Dermis microvascular lymphatic vessel endothelial cell (primary cell): ENCODE data around the gene HS6ST3. TPM values are rescaled to one million over a fixed set of nuclear protein-coding genes. Genes with fewer than 3 reads are reported as not detected.

Experiments
- DNase-seq, 2 donors: peaks; one replicate each; pipeline versions ENCODE4 v3.0.0 to v3.0.0-alpha.2; 2010; ENCODE audit warnings: low read depth in 2 of 2
- total RNA-seq: library from RNA; depleted of rRNA; stranded (reverse); fragments of >200 nt; gene quantifications from 2 replicates; pipeline ENCODE4 v1.2.1, GENCODE V29; 2014

HS6ST3 gene
- total RNA-seq, 1 donor from 2014 or later: under 0.01 TPM

DNA sequence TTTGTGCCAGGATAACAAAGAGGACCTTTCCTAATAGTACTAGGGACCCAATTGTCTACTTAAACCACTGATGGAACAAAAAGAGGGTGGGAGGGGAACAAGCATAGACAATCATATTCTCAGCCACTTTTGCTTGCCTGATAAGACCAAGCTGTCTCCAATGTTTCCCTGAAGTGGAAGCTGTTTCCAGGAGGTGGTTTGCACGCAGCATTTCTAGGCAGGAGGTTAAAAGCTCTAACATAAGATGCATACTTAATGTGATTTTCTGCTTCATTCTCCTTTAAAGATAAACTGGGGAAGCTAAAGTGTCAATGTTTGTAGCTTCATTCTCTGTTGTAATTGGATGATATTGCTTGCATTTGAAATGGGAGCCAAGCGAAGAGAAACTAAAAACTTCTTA, 442.9 kb downstream of the HS6ST3 start:
- DNase-seq: no peak

DNA sequence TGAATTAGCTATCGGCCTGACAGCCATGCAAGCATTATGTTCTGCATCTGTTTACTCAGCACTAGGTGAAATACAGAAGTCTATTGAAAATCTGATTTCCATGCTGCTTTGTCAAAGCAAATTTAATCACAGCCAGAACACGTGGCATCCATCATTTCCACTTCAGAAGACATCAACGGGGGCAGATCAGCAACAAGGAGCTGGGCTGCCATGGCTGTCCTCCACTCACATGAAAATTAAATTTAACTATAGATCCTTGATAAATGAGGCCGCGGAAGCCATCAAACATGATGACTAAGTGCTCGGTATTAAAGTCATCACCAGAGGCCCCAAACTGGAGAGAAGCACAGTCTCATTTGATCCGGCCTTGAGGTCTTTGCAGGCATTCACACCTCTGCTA, 443.5 kb downstream of the HS6ST3 start:
- DNase-seq: no peak

DNA sequence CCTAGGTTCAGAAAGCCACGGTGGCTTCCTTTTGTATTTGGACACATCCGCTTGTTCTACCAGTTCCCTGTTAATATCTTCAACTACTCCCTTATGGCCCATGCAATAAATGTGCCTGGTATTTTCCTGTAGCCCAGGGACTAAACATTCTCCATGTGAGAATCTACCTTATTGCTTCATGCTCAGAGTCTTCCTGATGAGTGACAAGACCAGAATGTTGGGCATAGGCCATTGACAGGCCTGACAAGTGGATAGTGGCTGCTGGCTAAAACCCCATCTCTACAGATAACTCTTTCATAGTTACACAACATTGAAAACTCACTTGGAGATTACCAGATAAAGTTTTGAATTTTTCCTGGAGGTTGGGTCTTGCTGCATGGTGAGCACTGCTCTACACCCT, 449.9 kb downstream of the HS6ST3 start:
- no peak for DNase-seq

DNA sequence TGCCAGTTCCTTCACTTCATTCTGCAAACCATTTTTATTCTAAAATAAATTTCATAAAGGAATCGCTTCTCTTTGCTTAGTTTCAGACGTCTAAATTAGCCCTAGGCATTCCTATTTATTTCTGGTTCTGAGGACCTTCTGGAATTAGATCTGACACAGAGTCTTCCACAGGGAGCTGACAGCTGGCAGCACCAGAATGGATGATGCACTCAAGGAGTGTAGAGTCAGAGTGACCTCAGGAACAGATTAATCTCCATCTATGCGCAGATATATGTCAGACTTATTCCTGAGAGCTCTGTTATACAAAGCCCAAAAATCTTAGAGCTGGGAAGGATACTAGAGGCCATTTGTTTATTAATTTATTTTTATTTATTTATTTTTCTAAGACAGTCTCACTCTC, 450.8 kb downstream of the HS6ST3 start:
- DNase-seq: no peak

DNA sequence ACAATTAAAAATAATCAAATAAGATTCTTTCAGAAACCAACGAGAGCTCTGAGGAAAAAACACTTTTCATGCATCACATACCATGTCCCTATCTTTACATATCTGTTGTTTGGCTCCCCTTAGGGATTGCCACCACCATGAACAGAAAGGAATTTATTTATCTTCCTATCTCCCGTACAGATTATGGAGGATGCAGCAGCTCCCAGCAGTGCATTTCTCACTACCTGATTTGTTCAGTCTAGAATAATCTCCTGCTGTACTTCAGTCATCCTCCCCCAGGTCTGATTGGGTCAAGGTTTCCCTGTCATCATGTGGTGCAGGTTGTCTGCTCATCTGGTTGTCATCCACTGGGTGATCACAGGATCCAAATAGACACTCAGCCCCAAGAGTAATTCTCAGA, 453.1 kb downstream of the HS6ST3 start:
- no peak for DNase-seq

DNA sequence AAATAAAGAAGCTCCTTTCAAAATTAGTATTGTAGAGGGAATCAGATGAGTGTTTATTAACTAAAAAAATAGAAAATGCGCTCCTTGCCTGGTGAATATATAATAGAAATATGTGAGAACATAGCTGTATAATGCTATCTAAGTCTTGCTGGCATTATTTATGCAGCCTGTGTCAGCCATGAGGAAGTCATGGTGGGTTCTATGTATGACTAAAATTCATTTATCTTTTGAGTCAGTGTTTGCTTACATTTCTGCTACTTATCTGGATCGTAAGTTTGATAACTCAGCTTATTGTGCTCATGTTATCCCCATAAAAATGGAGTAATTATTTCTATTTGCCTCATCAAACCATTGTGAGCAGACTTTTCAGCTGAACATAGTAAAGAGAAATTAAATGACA, 455.1 kb downstream of the HS6ST3 start:
- DNase-seq: no peak

DNA sequence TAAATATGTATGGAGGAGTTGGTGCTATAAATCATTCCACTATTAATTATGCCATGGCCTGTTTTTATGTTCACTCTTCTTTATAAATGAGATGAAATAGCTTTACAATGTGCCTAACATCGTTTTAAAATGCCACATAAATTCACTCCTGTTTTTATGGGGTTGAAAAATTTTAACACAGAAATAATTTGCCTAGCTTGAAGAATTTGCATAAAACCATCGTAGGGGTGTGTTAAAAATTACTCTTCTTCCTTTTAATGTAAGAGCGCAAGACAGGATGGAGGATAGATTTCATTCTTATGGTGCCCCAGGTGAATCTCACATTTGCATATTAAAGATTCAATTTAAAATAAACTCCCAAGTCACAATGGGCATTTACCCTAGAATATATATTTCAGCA, 456.6 kb downstream of the HS6ST3 start:
- no peak for DNase-seq

DNA sequence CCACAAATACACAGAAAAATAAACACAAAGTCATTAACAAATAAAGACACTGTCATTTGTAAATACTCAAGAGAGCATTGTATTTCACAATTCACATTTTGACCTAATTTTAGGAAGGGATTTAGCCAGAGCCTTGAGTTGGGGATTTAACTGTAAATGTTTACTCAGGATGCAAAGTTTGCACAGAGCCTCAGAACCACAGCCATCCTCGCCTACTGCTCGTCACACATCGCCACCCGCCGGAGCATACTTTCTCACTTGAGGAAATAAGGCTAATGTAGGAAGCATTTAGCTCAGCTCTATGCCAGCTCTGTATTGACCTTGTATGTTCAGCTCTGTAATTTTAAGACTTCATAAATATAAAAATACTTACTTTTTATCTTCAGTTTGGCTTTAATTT, 461.6 kb downstream of the HS6ST3 start:
- DNase-seq: no peak

DNA sequence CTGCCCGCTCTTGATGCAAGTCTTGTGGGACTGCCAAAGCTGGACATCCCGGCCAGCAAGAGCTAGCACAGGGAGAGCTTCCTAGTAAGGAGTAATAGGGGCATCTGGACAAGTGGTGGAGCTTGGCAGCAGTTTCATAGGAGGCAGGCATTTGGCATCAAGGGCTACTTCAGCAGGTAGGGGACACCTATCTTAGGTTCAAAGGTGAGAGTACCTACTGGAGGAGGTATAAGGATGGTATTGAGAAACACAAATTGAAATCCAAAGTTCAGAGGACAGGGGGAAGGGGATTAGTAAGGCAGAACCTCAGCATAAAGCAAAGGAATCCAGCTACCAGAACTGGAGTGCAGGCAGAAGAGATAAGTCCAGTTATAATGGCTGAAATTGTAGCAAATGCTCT, 462.7 kb downstream of the HS6ST3 start:
- no peak for DNase-seq

DNA sequence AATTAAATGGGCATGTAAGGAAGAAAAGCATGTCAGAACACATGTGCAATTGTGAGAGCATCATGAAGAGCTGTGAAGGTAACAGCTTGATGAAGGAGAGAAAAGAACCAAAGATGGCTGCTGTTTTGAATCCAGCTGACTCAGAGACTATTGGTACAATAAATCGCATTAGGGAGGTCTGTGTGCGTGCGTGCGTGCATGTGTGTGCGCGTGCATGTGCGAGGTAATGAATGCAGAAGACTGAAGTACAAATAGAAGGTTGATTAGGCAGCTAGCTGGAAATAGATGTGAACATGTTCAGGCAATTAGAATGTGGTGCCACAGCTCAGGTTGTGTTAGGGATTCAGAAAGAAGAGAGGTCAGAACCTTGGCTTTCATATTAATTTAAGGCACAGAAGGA, 463.9 kb downstream of the HS6ST3 start:
- DNase-seq: no peak

DNA sequence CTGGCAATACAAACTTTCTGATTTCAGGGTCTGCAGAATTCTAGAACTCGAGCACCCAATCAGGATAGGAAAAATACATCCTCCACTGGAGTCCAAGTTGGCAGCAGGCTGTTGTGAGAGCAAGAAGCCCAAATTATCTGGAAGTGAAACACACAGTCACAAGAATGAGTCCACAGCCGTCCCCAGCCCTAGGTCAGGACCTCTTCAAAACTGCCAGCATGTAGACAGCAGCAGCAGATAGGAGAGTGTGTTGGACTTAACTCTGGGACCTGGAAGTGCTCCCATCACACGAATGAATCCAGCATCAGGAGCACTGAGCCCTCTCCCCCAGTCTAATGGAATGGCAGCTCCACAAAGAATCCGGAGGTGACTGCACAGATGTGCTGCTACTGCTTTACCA, 483.7 kb downstream of the HS6ST3 start:
- no peak for DNase-seq

DNA sequence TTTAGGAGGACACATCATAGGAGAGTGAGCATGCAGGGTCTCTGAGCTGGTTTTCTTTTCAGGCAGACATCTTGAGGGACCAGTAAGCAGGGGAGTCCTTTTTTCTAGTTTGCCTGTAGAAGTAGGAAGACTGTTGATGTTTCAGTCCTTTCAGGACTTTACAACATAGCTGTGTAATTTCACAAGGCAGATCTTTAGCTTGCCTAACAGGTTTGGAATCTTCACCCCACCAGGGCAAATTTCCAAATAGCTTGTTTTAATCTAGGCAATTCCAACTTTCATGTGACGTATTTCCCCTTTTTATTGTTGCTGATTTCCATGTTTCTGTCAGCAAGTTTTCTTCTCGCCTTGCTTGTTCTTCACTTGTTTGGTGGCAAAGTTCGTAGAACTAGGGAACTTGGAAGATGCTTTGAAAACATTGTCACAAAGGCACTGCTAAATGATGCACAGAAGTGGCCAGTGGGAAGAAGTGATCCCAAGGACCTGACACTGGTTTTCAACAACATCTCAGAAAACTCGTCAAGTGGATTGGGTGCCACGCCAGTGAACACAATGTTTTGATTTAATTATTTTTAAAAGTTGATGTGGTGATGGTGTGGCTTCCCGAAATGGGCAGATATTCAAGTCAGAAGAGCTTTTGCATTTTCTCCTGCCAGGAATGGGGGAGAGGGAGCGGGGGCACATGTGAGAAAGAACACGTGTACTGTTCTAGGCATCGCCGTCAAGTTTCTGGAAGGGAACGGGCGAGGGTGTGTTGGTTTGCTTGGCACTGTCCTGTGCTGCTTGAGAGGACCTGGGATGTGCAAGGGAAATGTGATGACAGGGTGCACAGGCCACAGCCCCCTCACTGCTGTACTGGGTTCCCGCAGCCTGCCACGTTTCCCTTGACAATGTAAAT, 485.8 kb downstream of the HS6ST3 start:
- no peak for DNase-seq

DNA sequence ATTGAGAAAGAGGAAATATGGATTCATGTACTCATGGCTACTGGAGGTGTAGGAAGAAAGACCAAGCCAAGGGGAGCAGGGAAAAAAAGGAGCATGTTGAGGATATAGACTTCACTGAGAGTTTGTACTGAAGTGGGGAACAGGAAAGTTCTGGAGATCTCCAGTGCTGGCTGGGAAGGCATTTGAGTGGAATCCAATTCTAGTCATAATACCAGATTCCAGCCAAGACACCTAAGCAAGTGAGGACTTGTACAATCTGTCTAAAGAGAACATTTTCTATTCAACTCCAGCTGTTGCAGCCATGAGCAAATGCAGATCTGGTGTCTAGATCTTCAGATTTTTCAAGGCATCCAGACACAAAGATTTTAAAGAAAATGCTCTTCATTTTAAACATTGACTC, 491.8 kb downstream of the HS6ST3 start:
- DNase-seq: no peak

DNA sequence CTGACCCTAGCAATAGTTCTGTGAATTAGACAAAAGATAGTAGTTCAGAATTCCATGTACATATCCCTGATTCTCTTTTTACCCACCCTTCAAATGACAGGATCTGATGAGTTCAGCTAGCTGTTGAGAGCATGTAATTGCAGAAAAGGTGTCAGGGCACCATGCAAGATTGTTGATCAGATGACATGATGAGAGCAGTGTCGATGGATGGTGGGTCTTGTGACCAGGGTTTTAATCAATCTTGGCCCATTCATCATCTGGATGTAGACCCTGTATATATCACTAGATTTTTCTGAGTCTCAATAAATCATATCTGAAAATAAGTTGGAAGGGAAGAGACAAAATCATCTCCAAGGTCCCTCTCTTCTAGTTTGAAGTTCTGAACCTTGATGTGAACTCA, 525.3 kb downstream of the HS6ST3 start:
- no peak for DNase-seq

DNA sequence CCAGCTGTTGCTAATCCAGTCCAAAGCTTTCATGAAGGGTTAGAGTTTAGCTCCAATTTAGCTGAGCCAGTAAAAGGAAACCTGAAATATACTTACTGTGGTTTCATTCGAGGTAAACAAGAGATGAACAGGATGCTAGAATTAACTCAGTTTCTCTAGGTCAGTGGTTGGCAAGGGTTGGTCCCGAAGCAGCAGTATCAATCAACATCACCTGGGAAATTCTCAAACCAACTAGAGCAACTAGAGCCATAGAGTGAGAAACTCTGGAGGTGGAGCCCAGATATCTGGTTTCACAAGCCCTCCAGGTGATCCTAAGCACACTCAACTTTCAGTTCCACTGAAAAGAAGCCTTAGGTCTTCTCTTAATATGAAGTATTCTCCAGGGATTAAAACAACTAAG, 527.6 kb downstream of the HS6ST3 start:
- no peak for DNase-seq

DNA sequence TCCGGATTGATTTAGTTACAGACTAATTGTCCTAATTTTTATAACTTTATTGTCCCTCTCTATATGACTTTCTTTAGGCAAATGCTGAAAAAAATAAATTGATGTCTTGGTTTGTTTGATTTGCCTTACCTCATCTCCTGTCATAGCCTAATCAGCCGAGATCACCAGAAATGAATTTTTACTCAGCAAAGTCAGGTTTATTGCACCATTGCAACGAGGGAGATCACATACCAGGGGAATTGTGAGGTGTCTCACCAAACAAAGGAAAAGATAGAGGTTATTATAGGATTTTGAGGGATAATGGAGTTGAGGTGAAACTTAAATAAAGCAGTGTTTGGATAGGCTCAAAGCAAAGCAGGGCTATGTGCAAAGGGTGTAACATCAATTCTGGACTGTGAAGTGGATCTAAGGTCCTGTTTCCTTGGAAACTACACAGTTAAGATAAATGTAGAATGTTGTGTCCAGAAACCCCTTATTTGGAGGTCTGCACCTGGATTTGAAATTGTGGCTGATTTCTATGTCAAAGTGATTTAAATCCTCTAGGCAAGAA, 531.8 kb downstream of the HS6ST3 start:
- no peak for DNase-seq

DNA sequence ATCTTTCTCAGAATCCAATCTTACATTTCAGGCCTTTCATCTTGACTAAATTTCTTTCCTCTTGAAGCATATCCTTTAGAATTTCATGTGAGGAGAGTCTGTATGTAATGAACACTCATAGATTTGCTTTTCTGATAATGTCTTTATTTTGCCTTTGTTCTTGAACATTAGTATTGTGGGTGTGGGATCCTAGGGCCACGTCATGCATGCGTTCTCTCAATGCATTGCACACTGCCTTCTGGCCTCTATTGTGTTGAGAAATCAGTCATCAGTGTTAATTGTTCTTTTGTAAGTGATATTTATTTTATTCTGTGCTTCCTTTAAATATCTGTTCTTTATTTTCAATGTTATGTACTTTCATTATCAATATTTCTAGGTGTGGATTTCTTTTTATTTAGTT, 539.4 kb downstream of the HS6ST3 start:
- no peak for DNase-seq

DNA sequence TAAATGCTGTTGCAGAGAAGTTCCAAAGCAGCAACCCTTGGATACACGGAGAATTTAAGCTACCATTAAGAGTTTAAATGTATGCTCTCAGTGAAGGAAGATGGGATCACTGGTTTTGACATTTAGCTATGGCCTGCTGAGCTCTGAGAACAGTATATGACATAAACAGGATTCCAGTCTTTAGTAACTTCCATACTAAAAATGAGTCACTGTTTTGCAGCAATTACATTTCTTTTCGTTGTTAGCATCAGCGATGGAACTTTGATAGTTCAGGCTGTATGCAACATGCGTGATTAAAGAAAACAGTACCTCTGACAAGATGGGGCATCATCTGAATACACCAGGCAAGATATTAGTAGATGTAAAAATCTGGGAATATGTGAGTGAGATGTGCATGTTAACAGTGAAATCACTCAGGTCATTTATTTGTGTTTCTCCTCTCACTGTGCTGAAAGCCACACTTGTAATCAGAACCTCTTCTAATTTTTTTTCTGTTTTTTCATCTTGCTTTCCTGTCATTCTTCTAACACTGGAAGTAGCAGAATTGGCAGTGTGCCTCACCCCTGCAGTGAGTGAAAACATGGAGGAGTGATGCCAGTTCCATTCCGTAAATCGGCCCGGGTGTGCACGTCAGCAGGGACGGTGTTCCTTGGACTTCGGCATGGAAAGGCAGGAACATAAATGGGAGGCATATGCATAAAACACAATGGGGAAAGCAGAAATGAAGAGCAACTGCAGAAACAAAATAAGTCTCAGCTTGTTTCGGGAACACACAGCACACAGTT, 542.8 kb downstream of the HS6ST3 start:
- no peak for DNase-seq

DNA sequence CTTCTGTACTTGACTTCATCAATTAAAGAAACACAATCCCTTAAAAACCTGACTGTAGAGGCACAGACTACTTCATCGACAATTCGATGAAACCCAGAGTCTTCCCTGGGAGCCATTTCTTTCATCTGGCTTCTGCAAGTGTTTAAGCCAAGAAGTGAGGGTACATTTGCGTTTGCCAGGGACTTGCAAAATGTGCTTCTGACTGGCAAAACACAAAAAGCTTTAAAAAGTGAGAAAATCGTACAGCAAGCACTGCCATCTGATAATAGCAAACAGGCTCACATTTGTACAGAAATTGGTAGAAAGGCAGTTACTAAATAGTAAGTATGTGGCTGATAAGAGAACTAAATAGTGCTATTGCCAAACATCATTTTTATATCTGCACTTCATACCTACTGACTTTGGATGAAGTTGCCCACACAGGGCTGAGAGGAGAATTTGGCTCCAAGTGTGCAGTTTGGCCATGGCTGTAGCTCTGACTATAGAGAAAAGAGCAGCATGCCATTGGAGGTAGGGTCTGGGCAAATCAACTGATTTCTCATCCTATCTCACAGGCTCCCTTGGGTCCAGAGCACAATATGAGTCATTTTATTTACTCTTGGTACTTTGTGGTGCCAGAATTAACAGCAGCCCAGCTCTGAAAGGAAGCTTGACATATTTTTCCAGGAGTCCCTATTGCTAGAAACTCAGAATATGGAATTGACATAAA, 546.2 kb downstream of the HS6ST3 start:
- no peak for DNase-seq

DNA sequence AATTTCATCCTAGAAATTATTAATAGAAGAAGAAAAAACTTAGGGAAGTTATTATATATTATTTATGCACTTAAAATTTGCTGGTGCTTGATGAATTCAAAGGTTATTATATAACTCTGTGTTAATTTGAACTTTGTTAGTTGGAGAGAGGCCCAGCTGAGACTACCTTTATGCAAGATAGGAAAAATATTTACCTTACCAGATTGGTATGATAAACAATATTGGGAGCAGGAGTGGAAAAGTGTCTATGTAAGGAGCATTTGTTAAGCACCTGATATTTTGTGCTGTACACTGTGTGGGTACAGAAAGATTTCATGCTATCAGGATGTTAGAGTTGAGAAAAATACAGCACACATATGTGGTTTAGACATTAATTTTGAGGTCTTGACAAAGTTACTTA, 547.1 kb downstream of the HS6ST3 start:
- DNase-seq: no peak

DNA sequence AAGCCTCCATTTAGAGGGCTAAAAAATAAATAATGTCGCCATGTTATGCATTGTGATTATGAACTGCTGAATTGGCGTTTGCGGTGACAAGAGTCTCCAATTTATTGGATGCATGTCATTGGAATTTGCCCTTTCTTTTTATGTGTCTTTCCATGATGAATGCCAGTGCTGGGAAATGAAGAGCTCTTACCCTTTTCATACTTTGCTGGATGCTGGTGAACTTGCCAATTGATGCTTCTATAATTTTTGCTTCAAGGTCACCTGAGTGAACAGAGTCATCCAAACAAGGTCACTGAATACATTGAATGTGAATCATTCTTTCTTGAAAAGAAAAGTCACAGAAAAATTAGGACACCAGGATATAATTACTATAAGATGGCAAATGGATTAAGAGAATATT, 556.2 kb downstream of the HS6ST3 start:
- no peak for DNase-seq
